HepG2 (cell line): ENCODE data around the gene PYY. TPM values are rescaled to one million over a fixed set of nuclear protein-coding genes. Genes with fewer than 3 reads are reported as not detected.

ENCODE experiments used
- DMTF1 ChIP-seq: sonication (generic); formaldehyde crosslinking; IDR thresholded peaks from 2 replicates; pipeline ENCODE4 v1.4.0; 2020; ENCODE audit warnings: mild to moderate bottlenecking, missing genetic modification reagents
- KLF13 ChIP-seq: sonication (generic); formaldehyde crosslinking; IDR thresholded peaks from 2 replicates; pipeline ENCODE4 v1.4.0; 2020; ENCODE audit warnings: mild to moderate bottlenecking, missing genetic modification reagents
- KLF6 ChIP-seq: IDR thresholded peaks from 2 replicates; pipeline ENCODE4 v1.8.0; 2016; ENCODE audit warnings: missing biosample characterization, missing genetic modification reagents
- MYC ChIP-seq: sonication (generic); formaldehyde crosslinking; IDR thresholded peaks from 2 replicates; pipeline ENCODE4 v1.9.0; 2021; ENCODE audit warnings: missing genetic modification reagents, borderline replicate concordance
- SNAI1 ChIP-seq: sonication (generic); formaldehyde crosslinking; IDR thresholded peaks from 2 replicates; pipeline ENCODE4 v1.5.0; 2020; ENCODE audit warnings: mild to moderate bottlenecking, missing genetic modification reagents, borderline replicate concordance
- SOX6 ChIP-seq, 2 experiments: fragments of 450-650 bp in 1 of 2; sonication (generic) in 1 of 2; formaldehyde crosslinking in 1 of 2; IDR thresholded peaks; 2 replicates each; pipeline versions ENCODE4 v1.4.0 to v1.6.1; 2017 to 2020; ENCODE audit warnings: antibody characterized with exemption in 1 of 2, mild to moderate bottlenecking in 1 of 2, missing genetic modification reagents in 1 of 2
- ZBTB38 ChIP-seq: sonication (generic); formaldehyde crosslinking; IDR thresholded peaks from 2 replicates; pipeline ENCODE4 v1.5.1; 2020; ENCODE audit warnings: mild to moderate bottlenecking, missing genetic modification reagents
- ZBTB49 ChIP-seq: sonication (generic); formaldehyde crosslinking; IDR thresholded peaks from 2 replicates; pipeline ENCODE4 v1.4.0; 2020; ENCODE audit warnings: missing genetic modification reagents, borderline replicate concordance
- ZNF12 ChIP-seq: sonication (generic); formaldehyde crosslinking; IDR thresholded peaks from 2 replicates; pipeline ENCODE4 v1.5.0; 2020; ENCODE audit warnings: missing genetic modification reagents
- ZNF138 ChIP-seq: sonication (generic); formaldehyde crosslinking; IDR thresholded peaks from 2 replicates; pipeline ENCODE4 v1.5.0; 2020; ENCODE audit warnings: mild to moderate bottlenecking, low read depth, missing genetic modification reagents
- ZNF160 ChIP-seq: sonication (generic); formaldehyde crosslinking; IDR thresholded peaks from 2 replicates; pipeline ENCODE4 v1.8.0; 2022; ENCODE audit warnings: mild to moderate bottlenecking, inconsistent platforms, missing genetic modification reagents
- ZNF225 ChIP-seq: sonication (generic); formaldehyde crosslinking; IDR thresholded peaks from 2 replicates; pipeline ENCODE4 v1.4.0; 2020; ENCODE audit warnings: mild to moderate bottlenecking, missing genetic modification reagents
- ZNF460 ChIP-seq: sonication (generic); formaldehyde crosslinking; IDR thresholded peaks from 2 replicates; pipeline ENCODE4 v1.5.1; 2020; ENCODE audit warnings: missing genetic modification reagents, mild to moderate bottlenecking, borderline replicate concordance
- ZNF687 ChIP-seq: sonication (generic); formaldehyde crosslinking; IDR thresholded peaks from 2 replicates; pipeline ENCODE4 v1.5.1; 2020; ENCODE audit warnings: mild to moderate bottlenecking, missing genetic modification reagents, moderate library complexity
- ZNF883 ChIP-seq: sonication (generic); formaldehyde crosslinking; IDR thresholded peaks from 2 replicates; pipeline ENCODE4 v1.5.1; 2020; ENCODE audit warnings: mild to moderate bottlenecking, missing genetic modification reagents; ENCODE audit errors: not compliant biosample characterization
- polyA plus RNA-seq, 8 experiments: library from polyadenylated mRNA; depleted of rRNA in 3 of 8; stranded (reverse) in 7 of 8; unstranded in 1 of 8; fragments of >200 nt; fragmentation: Illumina TruSeq in 4 of 8; extraction: Trizol in 4 of 8; gene quantifications; 2 replicates each; pipeline versions ENCODE4 v1.2.1 to v1.2.3, GENCODE V29; 2011 to 2016; ENCODE audit warnings: low read depth in 4 of 8, missing spikeins in 1 of 8, mixed read lengths in 1 of 8; ENCODE audit not compliant: insufficient read depth in 1 of 8
- total RNA-seq, 5 experiments: library from RNA; depleted of rRNA; stranded (reverse); fragments of >200 nt; fragmentation: Illumina TruSeq; extraction: Trizol; gene quantifications; 2 replicates each; pipeline ENCODE4 v1.2.3, GENCODE V29; 2016; ENCODE audit warnings: low read depth in 1 of 5
- TF ChIP-seq, protein P1 (sequence below): IDR thresholded peaks from 2 replicates; pipeline ENCODE4 v1.6.1; 2018; ENCODE audit warnings: missing genetic modification reagents
- TF ChIP-seq, protein P2 (sequence below): sonication (generic); formaldehyde crosslinking; IDR thresholded peaks from 2 replicates; pipeline ENCODE4 v1.5.0; 2020; ENCODE audit warnings: mild to moderate bottlenecking, low read depth, missing genetic modification reagents, borderline replicate concordance

The PYY gene
- total and polyA plus RNA-seq, 2 of the 13 experiments (the other 11 are each of a cell fraction or from before 2014, with no cell fraction given) = 0.25 TPM; not detected in 1

- 0 out of 2 replicates have a peak, but pooled peaks have one; percentile 34 for TF ChIP-seq DMTF1
- TF ChIP-seq, protein P1, sequence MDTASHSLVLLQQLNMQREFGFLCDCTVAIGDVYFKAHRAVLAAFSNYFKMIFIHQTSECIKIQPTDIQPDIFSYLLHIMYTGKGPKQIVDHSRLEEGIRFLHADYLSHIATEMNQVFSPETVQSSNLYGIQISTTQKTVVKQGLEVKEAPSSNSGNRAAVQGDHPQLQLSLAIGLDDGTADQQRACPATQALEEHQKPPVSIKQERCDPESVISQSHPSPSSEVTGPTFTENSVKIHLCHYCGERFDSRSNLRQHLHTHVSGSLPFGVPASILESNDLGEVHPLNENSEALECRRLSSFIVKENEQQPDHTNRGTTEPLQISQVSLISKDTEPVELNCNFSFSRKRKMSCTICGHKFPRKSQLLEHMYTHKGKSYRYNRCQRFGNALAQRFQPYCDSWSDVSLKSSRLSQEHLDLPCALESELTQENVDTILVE (CRISPR knock-in tag) = peak; percentile 95
- TF ChIP-seq ZNF687 = peak; percentile 98
- peak; percentile 89 for TF ChIP-seq ZNF883 (CRISPR knock-in tag)
- no peak for TF ChIP-seq ZBTB49 (CRISPR knock-in tag)
- TF ChIP-seq KLF13 = no peak
- TF ChIP-seq SNAI1 = no peak
- TF ChIP-seq ZBTB38 (CRISPR knock-in tag) = peak; percentile 91; the same call in 1 of the 2 replicates
- TF ChIP-seq, protein P2, sequence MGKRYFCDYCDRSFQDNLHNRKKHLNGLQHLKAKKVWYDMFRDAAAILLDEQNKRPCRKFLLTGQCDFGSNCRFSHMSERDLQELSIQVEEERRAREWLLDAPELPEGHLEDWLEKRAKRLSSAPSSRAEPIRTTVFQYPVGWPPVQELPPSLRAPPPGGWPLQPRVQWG (CRISPR knock-in tag) = 0 out of 2 replicates have a peak, but pooled peaks have one; percentile 64
- no peak; the same call in 1 of the 2 replicates for TF ChIP-seq ZNF225 (CRISPR knock-in tag)
- 0 out of 2 replicates have a peak, but pooled peaks have one; percentile 18 for TF ChIP-seq ZNF12 (CRISPR knock-in tag)
- no peak for TF ChIP-seq ZNF138 (CRISPR knock-in tag)
- TF ChIP-seq MYC (CRISPR knock-in tag) = peak; percentile 94
- peak; percentile 72; the same call in 1 of the 2 replicates for TF ChIP-seq ZNF460
- no peak for TF ChIP-seq SOX6 (IDR thresholded peaks at IDR 0.05)
- TF ChIP-seq SOX6 (CRISPR knock-in tag; IDR thresholded peaks at IDR 0.05) = peak; percentile 96
- TF ChIP-seq KLF6 (CRISPR knock-in tag) = no peak
- TF ChIP-seq ZNF160 (CRISPR knock-in tag) = 0 out of 2 replicates have a peak, but pooled peaks have one; percentile 13
Observed at GRCh38 chr17:43983515-43984411, 30.0 kb upstream of the PYY start (continued).
